Neural progenitor cell (in vitro differentiated cells): ENCODE data around the gene ARSJ.

Experiments
- CTCF ChIP-seq: fragments of 200-600 bp; sonication (generic); IDR thresholded peaks from 2 replicates; pipeline ENCODE4 v1.5.1; 2017; ENCODE audit warnings: antibody characterized with exemption, mild to moderate bottlenecking
- EZH2phosphoT487 ChIP-seq: fragments of 200-600 bp; sonication (generic); IDR thresholded peaks from 2 replicates; pipeline ENCODE4 v1.6.1; 2017; ENCODE audit warnings: antibody characterized with exemption

GRCh38 chr4:114028071-114028470 is 48.6 kb upstream of the ARSJ start:
- no peak for TF ChIP-seq CTCF
- TF ChIP-seq EZH2phosphoT487 = no peak
